ENCODE measurements around the gene POLR3A.

Gene POLR3A

DNA sequence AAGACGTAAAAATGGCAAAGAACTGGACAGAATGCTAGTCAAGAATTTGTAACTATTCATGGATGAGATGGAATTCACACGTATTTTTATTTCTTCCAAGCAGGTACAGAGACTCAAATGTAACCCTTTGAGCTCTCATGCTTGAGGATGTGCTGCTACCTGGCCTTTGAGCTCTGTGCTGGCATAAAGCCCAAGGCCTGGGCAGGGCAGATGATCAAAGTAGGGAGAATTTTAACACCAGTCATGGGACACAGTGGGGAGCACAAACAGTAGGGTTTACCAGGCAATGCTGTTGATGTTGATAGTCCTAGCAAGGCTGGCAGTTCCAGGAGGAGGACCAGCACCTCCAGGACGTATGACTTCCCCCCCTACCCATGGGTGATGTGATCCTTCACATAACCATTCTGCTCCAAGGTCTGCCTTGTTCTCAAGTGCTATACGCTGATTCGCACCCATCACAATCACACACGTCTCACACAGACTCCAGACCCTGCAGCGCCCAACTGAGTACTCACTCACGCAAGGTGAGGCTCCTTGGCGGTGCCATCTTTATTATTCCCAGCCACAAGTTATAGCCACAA lies 54.1 kb downstream of the POLR3A start:
- no peak for DNase-seq

DNA sequence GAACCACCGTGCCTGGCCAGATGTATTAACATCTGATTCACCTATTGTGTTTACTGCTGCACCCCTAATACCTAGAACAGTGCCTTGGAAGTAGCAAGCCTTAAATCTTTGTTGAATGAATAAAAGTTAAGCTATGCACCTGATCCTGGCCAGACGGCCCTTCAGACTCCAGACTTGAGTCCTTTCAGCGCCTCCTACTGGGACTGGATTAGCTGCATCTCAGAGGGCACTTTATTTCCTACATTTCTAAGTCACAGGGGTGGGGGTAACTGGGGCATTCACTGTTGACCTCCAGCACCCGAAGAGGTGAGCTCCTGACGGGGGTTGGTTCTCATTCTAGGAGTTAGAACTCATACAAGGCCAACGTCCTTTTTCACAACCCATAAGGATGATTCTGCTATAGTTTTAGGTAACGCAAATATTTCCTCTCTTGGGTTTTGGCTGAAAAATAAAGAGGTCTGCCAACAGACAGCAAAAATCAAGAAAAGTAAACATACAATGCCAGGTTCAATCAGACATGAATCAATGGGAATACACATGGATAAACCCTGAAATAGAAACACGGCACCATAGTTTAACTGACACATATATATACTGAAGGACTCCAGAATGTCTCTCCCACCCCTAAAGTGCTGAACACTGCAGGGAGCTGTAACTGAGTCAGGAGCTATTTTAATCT lies 54.8 kb downstream of the POLR3A start:
- no peak for DNase-seq

DNA sequence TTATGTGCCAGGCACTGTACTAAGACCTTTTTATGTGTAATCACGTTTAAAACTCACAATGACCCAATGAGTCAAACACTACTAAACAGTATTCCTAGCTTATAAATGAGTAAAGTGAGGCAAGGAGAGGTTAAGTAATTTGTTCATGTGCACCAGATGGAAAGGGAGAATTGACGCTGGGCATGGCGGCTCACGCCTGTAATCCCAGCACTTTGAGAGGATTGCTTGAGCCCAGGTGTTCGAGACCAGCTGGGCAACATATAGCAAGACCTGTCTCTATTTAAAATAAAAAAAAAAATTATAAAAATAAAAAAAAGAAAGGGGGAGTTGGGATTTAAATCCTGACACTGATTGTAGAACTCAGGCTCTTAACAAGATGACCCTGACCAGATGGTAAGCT lies 56.0 kb downstream of the POLR3A start:
- DNase-seq: no peak

DNA sequence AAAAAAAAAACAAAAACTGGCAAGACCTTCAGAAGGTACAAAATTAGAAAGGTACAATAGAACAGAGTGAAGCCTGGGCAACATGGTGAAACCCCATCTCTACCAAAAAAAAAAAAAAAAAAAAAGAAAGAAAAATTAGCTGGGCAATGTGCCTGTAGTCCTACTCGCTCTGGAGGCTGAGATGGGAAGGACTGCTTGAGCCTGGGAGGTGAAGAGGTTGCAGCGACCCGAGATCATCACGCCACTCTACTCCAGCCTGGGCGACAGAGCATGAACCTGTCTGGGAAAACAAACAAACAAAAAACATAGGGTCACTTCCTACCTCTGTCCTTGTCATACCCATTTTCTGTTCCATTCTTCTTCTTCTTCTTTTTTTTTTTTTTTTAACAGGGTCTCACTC lies 57.2 kb downstream of the POLR3A start:
- DNase-seq: no peak

DNA sequence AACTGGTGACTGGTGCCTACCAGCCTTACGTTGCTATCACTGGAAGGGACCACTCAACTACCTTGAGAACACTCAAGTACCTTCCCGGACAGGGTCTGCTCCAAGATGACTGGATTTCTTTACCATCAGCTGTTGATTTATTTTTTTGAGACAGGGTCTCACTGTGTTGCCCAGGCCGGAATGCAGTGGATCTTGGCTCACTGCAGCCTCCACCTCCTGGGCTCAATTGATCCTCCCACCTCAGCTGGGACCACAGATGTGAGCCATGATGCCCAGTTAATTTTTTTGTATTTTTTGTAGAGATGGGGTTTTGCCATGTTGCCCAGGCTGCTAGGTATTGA lies 57.5 kb downstream of the POLR3A start:
- no peak for DNase-seq

DNA sequence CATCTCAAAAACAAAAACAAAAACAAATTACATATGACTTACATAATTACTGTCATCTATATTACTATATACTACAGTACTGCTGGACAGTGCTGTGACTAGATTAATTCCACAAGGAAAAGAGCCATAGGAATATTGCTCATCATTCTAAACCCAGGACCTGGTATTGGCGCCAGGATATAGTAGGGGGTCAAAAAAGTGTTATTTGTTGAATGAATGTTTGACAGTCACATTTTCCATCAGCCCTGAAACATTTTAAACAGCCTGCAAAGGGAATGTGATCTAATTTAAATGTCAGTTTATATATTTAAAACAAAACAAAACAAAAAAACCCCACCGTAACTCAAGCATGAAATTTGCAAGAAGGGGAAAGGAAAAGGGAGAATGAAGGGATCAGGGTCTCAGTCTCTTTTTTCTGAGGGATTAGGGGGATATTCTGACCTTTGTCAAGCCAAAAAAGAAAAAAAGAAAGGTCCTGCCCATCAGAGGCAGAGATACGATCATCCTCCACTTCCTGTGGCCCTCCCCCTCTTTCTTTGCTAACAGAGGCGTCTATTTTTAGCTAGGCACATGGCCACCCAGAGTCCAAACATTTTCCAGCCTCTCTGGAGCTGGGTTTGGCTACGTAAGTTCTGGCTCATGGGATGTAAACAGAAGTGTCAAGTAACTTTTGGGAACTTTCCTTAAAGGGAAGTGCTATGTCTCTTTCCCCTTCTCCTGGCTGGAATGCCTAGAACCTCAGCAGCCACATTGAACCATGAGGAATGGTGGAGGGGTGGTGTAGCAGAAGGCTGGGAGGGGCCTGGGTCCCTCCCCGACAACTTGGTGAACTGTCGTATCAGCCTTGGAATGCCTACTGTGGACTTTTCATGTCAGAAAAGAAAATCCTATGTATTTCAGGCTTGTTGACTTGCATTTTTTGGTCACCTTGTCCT lies 58.2 kb downstream of the POLR3A start:
- DNase-seq: no peak

DNA sequence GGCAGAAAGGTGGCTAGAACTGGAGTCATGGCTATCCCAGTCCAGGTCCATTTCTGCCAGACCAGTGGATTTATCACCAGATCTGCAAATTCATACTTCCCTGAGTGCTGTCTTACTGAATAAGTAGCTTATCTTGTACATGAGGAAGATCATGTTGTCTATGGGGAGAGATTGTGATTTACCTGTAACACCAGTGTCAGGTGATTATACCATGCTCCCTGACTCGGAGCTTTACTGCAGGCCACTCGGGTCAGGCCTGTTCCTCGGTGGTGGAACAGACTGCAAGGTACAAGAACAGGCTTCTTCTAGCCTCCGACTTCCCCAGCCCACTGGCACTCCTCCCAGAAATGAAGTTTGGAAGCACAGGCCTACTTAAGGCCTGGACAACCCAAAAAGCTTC lies 60.2 kb downstream of the POLR3A start:
- DNase-seq: no peak

DNA sequence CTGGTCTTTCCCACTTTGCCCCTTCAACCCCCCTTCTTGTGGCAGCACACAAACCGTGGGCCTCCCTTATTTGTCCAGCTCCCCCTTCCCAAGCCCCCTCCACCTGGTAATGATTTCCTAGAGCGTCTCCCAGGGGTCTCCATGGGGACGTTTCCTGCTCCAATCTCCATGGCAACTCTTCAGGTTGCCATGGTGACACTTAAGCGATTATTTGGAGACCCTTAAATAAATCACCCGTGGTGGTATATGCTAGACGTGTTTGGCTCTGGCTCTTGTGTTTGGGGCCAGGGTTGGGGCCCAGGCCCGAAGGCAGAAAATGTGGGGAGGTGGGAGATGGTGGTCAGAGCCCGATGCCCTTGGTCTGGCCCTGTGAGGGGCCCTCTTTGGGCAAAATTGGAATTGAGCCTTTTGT lies 61.7 kb downstream of the POLR3A start:
- no peak for DNase-seq

DNA sequence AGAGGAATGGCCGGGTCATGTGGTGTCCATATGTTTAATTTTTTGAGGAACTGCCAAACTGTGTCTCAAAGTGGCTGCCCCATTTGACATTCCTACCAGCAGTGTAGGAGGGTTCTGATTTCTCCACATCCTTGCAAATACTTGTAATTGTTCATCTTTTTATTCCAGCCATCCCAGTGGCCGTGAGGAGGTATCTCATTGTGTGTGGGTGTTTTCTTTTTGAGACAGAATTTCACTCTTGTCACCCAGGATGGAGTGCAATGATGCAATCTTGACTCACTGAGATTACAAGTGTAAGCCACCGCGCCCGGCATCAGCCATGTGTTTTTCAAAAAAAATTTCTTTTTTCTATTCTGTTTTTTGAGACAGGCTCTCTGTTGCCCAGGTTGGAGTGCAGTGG lies 64.0 kb downstream of the POLR3A start:
- DNase-seq: no peak

DNA sequence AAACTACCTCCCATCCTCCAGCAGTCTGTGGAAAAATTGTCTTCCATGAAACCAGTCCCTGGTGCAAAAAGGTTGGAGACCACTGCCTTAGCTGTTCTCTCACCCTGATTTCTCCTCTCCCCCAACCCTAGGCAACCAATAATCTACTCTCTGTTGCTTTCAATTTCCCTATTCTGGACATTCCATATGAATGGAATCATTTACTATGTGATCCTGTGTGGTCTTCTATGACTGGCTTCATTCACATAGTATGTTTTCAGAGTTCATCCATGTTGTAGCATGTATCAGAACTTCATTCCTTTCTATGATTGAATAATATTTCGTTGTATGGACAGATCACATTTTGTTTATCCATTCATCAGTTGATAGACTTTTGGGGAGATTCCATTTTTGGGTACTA lies 64.5 kb downstream of the POLR3A start:
- DNase-seq: no peak

DNA sequence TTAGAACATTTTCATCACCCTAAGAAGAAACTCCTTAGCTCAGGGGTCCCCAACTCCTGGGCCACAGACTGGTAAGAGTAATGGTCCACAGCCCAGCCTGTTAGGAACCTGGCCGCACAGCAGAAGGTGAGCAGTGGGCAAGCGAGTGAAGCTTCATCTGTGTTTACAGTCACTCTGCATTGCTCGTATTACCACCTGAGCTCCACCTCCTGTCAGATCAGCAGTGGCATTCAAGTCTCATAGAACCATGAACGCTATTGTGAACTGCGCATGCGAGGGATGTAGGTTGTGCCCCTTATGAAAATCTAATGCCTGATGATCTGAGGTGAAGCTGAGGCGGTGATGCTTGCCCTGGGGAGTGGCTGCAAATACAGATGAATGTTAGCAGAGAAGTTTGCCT lies 65.4 kb downstream of the POLR3A start:
- DNase-seq: no peak

DNA sequence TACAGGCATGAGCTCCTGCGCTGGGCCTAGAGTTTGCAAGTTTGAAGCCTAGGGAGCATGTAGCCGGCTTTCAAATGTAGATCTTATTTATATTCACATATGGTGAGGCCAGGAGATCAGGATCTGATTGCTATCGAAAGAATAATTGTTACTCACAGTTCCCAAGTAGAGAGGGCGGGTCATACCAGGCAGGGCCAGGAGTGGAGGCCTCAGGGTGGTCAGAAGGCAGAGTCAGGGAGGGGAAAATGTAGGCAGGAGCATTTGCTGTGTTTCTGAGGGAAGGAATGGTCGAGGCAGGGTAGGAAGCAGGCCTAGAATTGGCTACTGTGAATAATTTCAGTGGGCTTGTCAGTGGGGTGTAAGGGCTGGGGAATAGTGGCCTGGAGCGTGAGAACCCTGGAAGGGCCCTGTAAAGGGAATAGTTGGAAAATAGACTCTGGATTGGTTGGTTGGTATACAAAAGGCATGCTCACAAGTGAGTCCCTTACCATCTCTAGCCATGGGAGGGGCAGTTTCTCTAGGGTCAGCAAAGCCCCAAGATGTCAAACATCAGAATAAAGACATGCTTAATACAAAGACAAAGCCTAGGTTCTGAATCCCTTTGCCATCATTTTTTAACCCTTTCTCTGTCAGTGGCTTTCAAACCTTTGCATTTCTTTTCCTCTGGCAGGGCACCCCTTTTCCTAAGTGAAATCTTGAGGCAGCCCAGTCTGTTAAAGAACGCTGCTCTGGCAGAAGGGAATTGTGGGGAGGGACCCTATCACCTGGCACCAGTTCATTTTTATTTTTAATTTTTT lies 66.8 kb downstream of the POLR3A start:
- DNase-seq: no peak

DNA sequence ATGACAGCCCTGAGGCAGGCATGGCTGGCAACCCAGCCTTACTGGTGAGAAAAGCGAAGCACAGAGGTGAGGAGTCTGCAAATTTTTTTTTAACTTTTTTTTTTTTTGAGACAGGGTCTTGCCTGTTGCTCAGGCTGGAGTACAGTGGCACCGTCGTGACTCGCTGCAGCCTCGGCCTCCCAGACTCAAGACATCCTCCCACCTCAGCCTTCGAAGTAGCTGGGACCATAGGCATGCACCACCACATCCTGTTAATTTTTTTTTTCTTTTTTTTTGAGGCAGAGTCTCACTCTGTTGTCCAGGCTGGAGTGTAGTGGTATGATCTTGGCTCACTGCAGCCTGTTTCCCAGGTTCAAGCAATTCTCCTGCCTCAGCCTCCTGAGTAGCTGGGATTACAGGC lies 67.6 kb downstream of the POLR3A start:
- no peak for DNase-seq

DNA sequence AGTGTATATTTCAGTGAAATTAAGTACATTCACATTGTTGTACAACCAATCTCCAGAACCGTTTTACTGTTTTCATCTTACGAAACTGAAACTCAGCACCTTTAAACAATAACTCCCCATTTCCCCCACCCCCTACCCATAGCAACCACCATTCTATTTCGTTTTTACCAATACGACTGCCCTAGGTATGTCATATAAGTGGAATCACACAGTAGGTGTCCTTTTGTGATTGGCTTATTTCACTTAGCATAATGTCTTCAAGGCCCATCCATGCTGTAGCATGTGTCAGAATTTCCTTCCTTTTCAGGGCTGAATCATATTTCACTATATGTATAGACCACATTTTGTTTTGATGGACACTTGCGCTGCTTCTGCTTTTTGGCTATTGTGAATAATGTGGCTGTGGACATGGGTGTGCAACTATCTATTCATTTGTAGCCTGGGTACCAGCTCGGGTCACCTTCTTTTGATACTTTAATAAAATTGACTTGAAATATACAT lies 68.4 kb downstream of the POLR3A start:
- no peak for DNase-seq

DNA sequence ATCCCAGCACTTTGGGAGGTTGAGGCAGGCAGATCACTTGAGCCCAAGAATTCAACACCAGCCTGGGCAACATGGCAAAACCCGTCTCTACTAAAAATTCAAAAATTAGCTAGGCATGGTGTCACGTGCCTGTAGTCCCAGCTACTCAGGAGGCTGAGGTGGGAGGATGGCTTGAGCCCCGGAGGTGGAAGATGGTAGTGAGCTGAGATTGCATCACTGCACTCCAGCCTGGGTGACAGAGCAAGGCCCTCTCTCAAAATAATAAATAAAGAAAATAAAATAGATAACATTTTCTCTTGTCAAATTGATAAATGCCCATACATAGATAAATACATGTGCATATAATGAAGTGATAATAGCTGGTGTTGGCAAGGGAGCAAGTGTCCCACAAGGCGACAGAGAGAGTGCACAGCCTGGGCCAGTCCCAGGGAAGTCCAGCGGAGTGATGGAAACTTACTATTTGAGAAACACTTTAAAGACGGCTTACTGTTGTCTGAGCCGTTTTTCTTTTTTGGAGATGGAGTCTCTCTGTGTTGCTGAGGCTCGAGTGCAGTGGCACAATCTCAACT lies 69.3 kb downstream of the POLR3A start:
- no peak for DNase-seq

DNA sequence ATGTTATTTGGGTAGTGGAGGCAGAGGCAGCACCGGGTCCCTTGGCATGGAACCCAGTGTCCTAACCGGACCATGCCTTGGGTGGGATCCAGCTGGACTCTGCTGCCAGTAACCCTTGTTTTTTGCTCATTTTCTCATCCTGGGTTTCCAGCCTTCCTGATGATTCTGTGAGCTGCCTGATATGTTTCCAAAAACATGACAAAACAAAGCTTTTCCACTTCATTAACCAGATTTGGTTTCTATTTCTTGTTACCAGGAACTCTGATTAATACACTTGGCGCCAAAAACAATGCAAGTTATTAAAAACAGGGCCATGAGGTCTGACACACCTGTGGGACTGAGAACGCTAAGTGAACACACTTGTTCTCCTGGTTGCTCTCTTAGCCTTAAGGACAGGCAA lies 69.9 kb downstream of the POLR3A start:
- no peak for DNase-seq

DNA sequence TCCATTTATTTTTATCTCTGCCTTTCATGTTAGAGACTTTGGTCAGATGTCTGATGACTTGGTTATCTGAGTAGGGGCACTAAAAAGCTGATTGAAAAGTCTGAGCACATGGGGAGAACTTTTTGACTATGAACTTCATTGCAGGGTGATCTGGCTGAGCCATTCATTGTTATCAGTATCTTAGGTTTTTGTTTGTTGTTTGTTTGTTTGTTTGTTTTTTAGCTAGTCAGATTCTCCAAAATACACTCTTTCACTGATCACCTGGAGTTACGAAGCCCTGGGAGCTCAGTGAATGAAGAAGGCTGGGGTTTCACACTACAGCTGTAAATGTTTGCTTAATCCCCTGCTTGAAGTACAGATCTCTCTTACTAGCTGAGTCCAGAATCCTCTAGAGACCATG lies 74.2 kb downstream of the POLR3A start:
- DNase-seq: no peak

DNA sequence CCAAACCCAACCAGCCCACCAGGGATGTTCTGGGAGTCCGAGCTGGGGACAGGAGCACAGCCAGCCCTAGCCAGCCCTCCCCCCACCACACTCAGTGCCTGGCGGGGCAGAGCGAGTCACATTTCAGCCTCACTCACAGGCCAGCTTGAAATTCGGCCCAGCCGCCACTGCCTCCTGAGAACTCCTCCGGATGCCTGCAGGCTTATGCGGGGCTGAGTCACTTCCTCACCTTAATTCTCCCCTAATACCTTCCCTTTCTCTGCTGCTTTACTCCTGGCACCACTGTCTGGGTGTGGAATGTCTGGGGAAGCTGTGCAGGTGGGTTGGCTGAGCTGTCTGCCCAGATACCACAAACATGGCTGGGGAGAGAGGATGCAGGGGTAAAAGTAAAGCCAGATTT lies 80.1 kb downstream of the POLR3A start:
- no peak for DNase-seq

DNA sequence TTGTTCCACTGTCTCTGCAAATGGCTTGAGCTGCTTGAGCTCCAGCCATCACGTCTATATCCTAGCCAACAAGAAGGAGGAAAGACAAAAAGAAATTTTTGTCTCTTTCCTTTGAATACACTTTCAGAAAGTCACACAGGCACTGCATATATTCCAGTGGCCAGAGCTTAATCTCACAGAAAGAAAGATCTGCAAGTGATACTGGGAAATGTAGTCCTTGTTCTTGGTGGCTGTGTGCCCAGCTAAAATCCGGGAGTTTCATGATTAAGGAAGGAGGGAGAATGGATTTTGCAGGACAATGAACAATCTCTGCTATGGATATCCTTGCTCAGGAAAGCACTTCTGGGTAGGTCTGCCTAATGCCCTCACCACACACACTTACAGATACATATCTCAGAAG lies 83.2 kb downstream of the POLR3A start:
- no peak for DNase-seq

DNA sequence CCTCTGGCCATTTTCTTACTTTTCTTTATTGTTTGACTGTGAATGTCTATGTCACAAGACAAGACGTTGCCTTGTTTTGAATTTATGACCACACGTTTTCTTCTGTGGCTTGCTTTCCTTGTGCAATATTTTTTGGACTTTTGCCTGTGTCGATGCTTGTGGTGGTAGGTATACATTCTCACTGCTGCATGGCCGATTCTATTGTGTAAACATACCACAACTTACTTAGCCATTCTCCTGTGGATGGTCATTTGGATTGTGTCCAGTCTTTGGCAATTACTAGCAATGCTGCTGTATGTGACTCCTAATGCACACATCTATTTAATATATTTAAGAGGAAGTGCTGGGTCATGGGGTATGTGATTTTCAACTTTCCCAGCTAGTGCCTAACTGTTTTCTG lies 84.8 kb downstream of the POLR3A start:
- DNase-seq: no peak

DNA sequence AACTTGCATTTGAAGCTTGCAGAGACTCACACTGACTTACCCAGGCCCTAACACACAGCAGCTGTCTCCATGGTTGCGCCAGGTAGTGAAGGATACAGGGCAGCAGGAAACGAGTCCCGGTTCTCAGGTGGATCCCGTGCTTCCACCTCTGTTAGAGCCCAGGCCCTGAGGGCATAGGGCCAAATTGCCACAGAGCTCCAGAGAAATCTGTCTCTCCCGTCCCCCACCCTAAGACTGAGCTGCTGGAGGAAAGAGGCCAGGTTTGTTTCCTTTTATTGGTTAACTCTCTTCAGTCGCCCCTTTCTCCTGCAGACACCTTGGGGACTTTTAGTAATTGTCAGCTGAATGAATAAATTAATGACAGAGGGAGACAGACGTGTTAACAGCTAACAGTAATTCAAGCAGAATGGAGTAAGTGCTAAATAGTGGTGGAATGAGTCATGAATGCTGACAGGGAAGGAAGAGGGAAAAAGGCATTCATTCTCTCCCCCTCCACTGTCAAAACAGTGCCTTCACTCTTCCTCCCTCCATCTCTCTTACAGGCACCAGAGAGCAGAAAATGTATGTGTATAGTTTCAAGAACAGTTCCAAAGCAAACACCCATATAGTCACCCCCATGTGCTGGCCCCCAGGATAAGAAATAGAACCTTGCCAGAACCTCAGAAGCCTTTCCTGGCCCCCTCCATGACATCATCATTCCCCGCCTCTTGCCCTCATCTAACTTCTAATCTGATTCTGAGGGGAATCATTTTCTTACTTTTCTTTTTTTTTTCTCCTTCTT lies 86.0 kb downstream of the POLR3A start:
- no peak for DNase-seq

DNA sequence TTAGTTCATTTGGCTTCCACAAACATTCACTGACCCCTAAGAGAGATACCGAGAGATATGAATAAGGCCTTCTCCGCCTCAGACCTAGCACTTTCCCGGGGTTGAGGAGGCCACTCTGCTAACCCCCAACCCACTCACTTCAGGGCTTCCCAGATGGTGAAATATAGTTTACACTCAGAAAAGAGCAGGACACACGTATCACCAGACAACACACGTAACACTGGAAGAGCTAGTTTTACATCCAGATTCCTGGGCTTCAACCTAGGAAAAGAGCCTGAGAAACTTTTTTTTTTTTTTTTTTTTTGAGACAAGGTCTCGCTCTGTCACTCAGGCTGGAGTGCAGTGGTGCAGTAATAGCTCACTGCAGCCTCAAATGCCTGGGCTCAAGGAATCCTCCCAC lies 87.5 kb downstream of the POLR3A start:
- no peak for DNase-seq

All from stimulated activated naive CD4-positive, alpha-beta T cell treated with Interleukin-2 at 50 U/mL for 16 hours (primary cell).